NCI-H526 (cell line): ENCODE results near the gene FAF1.
"Not testable (repeated sequence)": the region's sequence is repeated elsewhere in the genome, so short reads cannot be mapped to it uniquely, and the experiment has no call there.

Experiments used
- DNase-seq, 2 experiments: peaks; one replicate each; lab custom pipeline; 2025; lab: John Stamatoyannopoulos, UW

Gene FAF1

DNA sequence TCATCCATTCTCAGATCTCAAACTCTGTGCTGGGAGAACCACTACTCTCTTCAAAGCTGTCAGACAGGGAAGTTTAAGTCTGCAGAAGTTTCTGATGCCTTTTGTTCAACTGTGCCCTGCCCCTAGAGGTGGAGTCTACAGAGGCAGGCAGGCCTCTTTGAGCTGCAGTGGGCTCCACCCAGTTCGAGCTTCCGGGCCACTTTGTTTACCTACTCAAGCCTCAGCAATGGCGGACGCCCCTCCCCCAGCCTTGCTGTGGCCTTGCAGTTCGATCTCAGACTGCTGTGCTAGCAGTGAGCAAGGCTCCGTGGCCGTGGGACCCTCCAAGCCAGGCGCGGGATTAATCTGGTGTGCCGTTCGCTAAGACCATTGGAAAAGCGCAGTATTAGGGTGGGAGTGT lies 49.7 kb downstream of the FAF1 start:
- DNase-seq = not testable (repeated sequence)

DNA sequence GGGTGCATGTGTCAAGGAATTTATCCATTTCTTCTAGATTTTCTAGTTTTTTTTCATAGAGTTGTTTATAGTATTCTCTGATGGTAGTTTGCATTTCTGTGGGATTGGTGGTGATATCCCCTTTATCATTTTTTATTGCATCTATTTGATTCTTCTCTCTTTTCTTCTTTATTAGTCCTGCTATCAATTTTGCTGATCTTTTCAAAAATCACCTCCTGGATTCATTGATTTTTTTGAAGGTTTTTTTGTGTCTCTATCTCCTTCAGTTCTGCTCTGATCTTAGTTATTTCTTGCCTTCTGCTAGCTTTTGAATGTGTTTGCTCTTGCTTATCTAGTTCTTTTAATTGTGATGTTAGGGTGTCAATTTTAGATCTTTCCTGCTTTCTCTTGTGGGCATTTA lies 52.5 kb downstream of the FAF1 start:
- not testable (repeated sequence) for DNase-seq

- DNase-seq = not testable (repeated sequence)
Measured at GRCh38 chr1:50906050-50906449, 54.0 kb downstream of the FAF1 start.

- DNase-seq = no peak
Measured at GRCh38 chr1:50902419-50902818, 57.6 kb downstream of the FAF1 start.

DNA sequence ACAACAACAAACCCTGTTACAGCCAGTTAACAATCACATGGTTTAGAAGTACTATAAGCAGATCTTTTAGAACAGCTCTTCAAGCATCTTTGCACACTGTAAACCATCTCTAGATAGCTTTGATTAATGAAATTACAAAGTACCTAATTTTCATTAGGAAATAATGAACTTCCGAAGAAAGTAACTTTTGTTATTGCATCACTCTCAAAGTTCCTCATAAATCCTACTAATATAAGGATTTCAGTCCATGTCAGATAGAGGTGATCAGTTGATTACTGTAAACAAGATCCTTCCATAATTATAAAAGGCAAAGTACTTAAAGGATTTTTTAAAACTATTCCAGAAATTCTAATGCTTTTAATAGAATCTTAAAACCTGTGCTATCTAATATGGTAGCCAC lies 58.2 kb downstream of the FAF1 start:
- DNase-seq = no peak

DNA sequence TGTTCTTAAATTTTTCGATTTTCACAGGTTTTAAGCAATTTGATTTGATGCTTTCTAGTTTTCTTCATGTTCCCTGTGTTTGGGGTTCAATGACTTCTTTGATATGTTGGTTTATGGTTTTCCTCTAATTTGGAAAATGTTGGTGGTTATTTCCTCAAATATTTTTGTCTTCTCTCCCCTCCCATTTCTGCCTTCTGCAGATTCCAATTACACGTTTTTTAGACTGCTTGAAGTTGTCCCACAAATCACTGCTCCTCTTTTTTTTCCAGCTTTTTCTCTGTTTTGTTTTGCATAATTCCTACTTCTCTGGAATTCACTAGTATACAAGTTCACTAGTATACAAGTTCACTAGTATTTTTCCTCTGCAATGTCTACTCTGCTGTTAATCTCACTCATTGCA lies 61.3 kb downstream of the FAF1 start:
- DNase-seq = no peak

DNA sequence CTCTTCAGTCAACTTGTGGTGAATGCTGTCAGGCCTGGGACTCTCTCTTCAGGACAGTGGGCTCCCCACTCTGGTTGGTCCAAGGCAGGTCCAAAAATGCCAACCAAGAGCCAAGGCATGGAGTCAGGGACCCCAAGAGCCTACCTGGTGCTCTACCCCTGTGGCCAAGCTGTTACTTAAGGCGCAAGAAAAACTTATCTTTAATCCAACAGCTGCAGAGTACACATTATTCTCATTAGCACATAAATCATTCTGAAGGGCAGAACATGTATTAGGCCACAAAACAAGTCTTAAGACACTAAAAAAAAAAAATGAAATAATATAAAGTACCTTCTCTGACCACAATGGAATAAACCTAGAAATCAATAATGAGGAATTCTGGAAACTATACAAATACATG lies 65.7 kb downstream of the FAF1 start:
- no peak for DNase-seq

DNA sequence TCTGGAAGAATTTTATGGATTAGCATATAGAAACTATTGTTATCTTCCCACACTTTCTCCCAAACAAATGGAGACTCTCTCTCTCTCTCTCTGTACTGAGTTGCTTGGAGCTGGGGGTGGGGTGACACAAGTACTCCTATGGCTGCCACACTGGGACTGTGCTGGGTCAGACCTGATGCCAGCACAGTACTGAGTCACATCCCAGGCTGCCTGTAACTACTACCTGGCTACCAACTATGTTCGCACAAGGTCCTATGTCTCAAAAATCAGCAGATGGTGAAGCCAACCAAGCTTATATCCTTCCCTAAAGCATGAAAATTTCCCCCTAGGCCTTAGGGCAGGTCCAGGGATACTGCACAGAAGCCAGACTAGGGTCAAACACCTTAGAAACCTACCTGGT lies 66.6 kb downstream of the FAF1 start:
- DNase-seq = no peak

GRCh38 chr1:50887555-50887954 lies 72.5 kb downstream of the FAF1 start:
- not testable (repeated sequence) for DNase-seq

DNA sequence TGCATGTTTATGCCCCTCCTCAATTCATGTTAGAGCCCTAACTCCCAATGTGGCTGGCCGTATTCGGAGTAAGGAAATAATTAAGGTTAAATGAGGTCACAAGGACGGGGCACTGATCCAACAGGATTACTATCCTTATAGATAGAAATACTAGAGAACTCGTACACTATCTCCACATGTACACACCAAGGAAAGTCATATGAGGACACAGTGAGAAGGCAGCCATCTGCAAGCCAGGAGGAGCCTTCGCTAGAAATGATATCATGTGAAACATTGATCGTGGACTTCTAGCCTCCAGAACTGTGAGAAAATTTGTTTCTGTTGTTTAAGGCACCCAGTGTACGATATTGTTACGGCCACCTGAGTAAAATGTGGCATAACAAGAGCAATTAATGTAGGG lies 79.7 kb downstream of the FAF1 start:
- DNase-seq = no peak

DNA sequence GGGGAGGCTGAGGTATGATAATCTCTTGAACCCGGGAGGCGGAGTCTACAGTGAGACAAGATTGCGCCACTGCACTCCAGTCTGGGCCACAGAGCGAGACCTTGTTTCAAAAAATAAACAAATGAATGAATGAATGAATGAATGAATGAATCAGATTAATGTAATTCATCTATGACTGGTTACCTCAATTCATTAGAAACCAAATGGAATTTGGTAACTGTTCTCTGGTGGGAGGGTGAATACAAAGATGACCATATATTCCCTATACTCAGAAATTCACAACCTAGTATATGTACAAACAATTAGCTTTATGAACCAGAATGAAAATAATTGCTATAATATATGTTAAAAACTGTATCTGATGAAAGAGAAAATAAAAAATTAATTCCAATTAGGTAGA lies 80.9 kb downstream of the FAF1 start:
- no peak for DNase-seq

GRCh38 chr1:50878434-50878833 lies 81.6 kb downstream of the FAF1 start:
- DNase-seq = no peak

- no peak for DNase-seq
Measured at GRCh38 chr1:50877641-50878040, 82.4 kb downstream of the FAF1 start.

GRCh38 chr1:50873458-50874187 lies 86.4 kb downstream of the FAF1 start:
- peak; percentile 23 to 78 for DNase-seq

- DNase-seq = not testable (repeated sequence)
Measured at GRCh38 chr1:50864845-50865244, 95.2 kb downstream of the FAF1 start.

DNA sequence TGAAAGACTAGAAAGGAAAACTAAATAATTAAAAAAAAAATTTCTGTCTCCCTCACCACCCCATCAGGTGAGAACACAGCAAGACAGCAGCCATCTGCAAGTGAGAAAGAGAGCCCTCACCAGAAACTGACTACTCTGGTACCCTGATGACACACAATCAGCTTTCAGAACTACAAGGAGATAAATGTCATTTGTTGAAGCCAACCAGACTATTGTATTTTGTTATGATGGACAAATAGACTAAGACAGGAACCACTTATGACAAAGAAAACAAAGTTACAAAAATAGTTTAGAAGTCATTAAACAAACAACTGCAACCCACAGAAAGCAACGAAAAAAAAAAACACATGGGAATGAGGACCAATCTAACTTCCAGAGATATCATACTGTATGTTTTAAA lies 98.3 kb downstream of the FAF1 start:
- no peak for DNase-seq

GRCh38 chr1:50860702-50861101 lies 99.4 kb downstream of the FAF1 start:
- DNase-seq = no peak

- no peak for DNase-seq
Measured at GRCh38 chr1:50860256-50860655, 99.8 kb downstream of the FAF1 start.

DNA sequence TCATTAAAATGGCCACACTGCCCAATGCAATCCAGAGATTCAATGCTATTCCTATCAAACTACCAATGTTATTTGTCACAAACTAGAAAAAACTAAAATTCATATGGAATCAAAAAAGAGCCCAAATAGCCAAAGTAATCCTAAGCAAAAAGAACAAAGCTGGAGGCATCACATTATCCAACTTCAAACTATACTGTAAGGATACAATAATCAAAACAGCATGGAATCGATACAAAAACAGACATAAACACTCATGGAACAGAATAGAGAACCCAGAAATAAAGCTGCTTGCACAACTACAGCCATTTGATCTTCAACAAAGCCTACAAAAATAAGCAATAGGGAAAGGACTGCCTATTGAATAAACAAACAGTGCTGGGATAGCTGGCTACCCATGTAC lies 100.4 kb downstream of the FAF1 start:
- DNase-seq = no peak

GRCh38 chr1:50858761-50859160 lies 101.3 kb downstream of the FAF1 start:
- DNase-seq = no peak

DNA sequence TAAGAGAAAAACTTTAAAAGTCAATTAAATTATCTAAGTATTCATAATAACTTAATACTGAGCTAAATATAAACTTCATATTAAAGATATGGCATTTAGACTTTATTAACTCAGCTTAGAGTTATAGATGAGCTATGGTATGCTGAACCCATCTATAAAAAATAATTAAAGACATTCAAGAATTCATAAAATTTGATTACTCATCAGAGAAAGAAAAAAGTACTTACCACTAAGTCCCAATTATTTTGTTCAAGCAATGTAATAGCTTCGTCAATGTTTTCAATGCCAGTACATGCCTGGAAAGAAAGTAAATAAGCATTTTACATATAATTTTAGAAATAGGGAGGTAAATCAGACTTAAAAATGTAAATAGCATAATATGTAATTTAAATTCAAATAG lies 102.4 kb downstream of the FAF1 start:
- no peak for DNase-seq

GRCh38 chr1:50853325-50853724 lies 106.7 kb downstream of the FAF1 start:
- no peak for DNase-seq

- peak in 1 of 2 experiments; percentile 4 for DNase-seq
Measured at GRCh38 chr1:50852889-50853288, 107.2 kb downstream of the FAF1 start.

GRCh38 chr1:50851466-50851865 lies 108.6 kb downstream of the FAF1 start:
- DNase-seq = no peak
